ENCODE results near the gene COMP.
"Not testable (repeated sequence)": the region's sequence is repeated elsewhere in the genome, so short reads cannot be mapped to it uniquely, and the experiment has no call there.

Gene COMP

GRCh38 chr19:18790566-18791314 is at the start of gene COMP:
COMP (minus strand) TSS chr19:18791305; CDS start chr19:18791269, 36 bp downstream.
- no peak for DNase-seq (ENCODE audit: low read depth in 3 of 3)

GRCh38 chr19:18840288-18841267 is 49.5 kb upstream of the COMP start:
- DNase-seq (ENCODE audit: low read depth in 3 of 3), result no peak

GRCh38 chr19:18839465-18840287 is 48.6 kb upstream of the COMP start:
- no peak for DNase-seq (ENCODE audit: low read depth in 3 of 3)

GRCh38 chr19:18834644-18834984 is 43.5 kb upstream of the COMP start:
- no peak for DNase-seq (ENCODE audit: low read depth in 3 of 3)

- no peak for DNase-seq (ENCODE audit: low read depth in 3 of 3)
These were observed 42.9 kb upstream of the COMP start for GRCh38 chr19:18833849-18834643.

- no peak for DNase-seq (ENCODE audit: low read depth in 3 of 3)
These were observed 42.0 kb upstream of the COMP start for GRCh38 chr19:18833141-18833476.

GRCh38 chr19:18832306-18833140 is 41.4 kb upstream of the COMP start:
- no peak for DNase-seq (ENCODE audit: low read depth in 3 of 3)

GRCh38 chr19:18831524-18832305 is 40.6 kb upstream of the COMP start, which contains the start of gene UPF1:
UPF1 (plus strand) TSS chr19:18831959; CDS start chr19:18832210, 251 bp downstream.
- DNase-seq (ENCODE audit: low read depth in 3 of 3), result peak; percentile 91 to 95 (median 91)

- DNase-seq (ENCODE audit: low read depth in 3 of 3), result no peak
These were observed 39.4 kb upstream of the COMP start for GRCh38 chr19:18830488-18830887.

- no peak for DNase-seq (ENCODE audit: low read depth in 3 of 3)
These were observed 37.7 kb upstream of the COMP start for GRCh38 chr19:18828786-18829185.

GRCh38 chr19:18817574-18817973 is 26.5 kb upstream of the COMP start:
- DNase-seq (ENCODE audit: low read depth in 3 of 3), result no peak

- not testable (repeated sequence) for DNase-seq (ENCODE audit: low read depth in 3 of 3)
These were observed 25.5 kb upstream of the COMP start for GRCh38 chr19:18816645-18817044.

GRCh38 chr19:18815673-18816072 is 24.6 kb upstream of the COMP start:
- DNase-seq (ENCODE audit: low read depth in 3 of 3), result no peak

GRCh38 chr19:18814063-18814462 is 23.0 kb upstream of the COMP start:
- no peak for DNase-seq (ENCODE audit: low read depth in 3 of 3)

- DNase-seq (ENCODE audit: low read depth in 3 of 3), result not testable (repeated sequence)
These were observed 20.5 kb upstream of the COMP start for GRCh38 chr19:18811638-18812037.

- no peak for DNase-seq (ENCODE audit: low read depth in 3 of 3)
These were observed 18.2 kb upstream of the COMP start for GRCh38 chr19:18809149-18809868.

GRCh38 chr19:18807861-18808331 is 16.8 kb upstream of the COMP start:
- no peak for DNase-seq (ENCODE audit: low read depth in 3 of 3)

GRCh38 chr19:18804643-18805042 is 13.5 kb upstream of the COMP start:
- no peak for DNase-seq (ENCODE audit: low read depth in 3 of 3)
